Mesenchymal stem cell (in vitro differentiated cells and primary cell): ENCODE measurements around the gene KRT32.

Experiments used
- DNase-seq: peaks from one replicate; pipeline ENCODE4 v3.0.0-alpha.2; 2013
- H2AFZ ChIP-seq: one replicate; pipeline ENCODE4 v1.6.1; 2013; ENCODE audit warnings: low read depth, mild to moderate bottlenecking, control low read depth, inconsistent platforms, low read length, moderate library complexity
- H2AK5ac ChIP-seq: 2 replicates; pipeline ENCODE4 v1.6.1; 2013; ENCODE audit warnings: low read length, moderate library complexity, mild to moderate bottlenecking, inconsistent platforms; ENCODE audit not compliant: severe bottlenecking
- H2BK120ac ChIP-seq: one replicate; pipeline ENCODE4 v1.6.1; 2013; ENCODE audit warnings: low read depth, mild to moderate bottlenecking, inconsistent platforms, low read length, moderate library complexity
- H2BK12ac ChIP-seq, 2 experiments: one replicate each; pipeline ENCODE4 v1.6.1; 2013; ENCODE audit warnings: inconsistent platforms in 2 of 2, low read length in 2 of 2, mild to moderate bottlenecking in 2 of 2, moderate library complexity in 2 of 2, control low read depth in 1 of 2
- H2BK15ac ChIP-seq: one replicate; pipeline ENCODE4 v1.6.1; 2013; ENCODE audit warnings: mild to moderate bottlenecking, low read depth, inconsistent platforms; ENCODE audit not compliant: poor library complexity, severe bottlenecking
- H2BK5ac ChIP-seq: 2 replicates; pipeline ENCODE4 v1.6.1; 2013; ENCODE audit warnings: low read depth, mild to moderate bottlenecking, low read length, control low read depth, inconsistent platforms; ENCODE audit not compliant: poor library complexity, severe bottlenecking
- H3K14ac ChIP-seq, 2 experiments: one replicate each; pipeline ENCODE4 v1.6.1; 2013; ENCODE audit warnings: inconsistent platforms in 2 of 2, low read length in 2 of 2, control low read depth in 1 of 2, mild to moderate bottlenecking in 1 of 2, moderate library complexity in 1 of 2
- H3K18ac ChIP-seq, 2 experiments: one replicate each; pipeline ENCODE4 v1.6.1; 2013; ENCODE audit warnings: inconsistent platforms in 2 of 2, low read length in 2 of 2, control low read depth in 1 of 2, low read depth in 1 of 2, mild to moderate bottlenecking in 1 of 2
- H3K23ac ChIP-seq, 2 experiments: one replicate each; pipeline ENCODE4 v1.6.1; 2013; ENCODE audit warnings: inconsistent platforms in 2 of 2, low read length in 2 of 2, mild to moderate bottlenecking in 2 of 2, moderate library complexity in 2 of 2, control low read depth in 1 of 2
- H3K27ac ChIP-seq: 2 replicates; pipeline ENCODE4 v1.5.1; 2013; ENCODE audit warnings: mild to moderate bottlenecking, moderate library complexity, low read length, control low read depth, inconsistent platforms; ENCODE audit not compliant: poor library complexity, severe bottlenecking
- H3K27me3 ChIP-seq, 2 experiments: 2 replicates each; pipeline versions ENCODE4 v1.6.1 to v1.7.0; 2013; ENCODE audit warnings: low read length in 2 of 2, mild to moderate bottlenecking in 2 of 2, moderate library complexity in 2 of 2, control low read depth in 1 of 2, inconsistent platforms in 1 of 2; ENCODE audit not compliant: control insufficient read depth in 1 of 2, insufficient read depth in 1 of 2
- H3K36me3 ChIP-seq, 2 experiments: 2 replicates each; pipeline versions ENCODE4 v1.6.1 to v1.7.0; 2013; ENCODE audit warnings: low read length in 2 of 2, control low read depth in 1 of 2, inconsistent platforms in 1 of 2, low read depth in 1 of 2, mild to moderate bottlenecking in 1 of 2; ENCODE audit not compliant: insufficient read depth in 2 of 2, control insufficient read depth in 1 of 2
- H3K4ac ChIP-seq, 2 experiments: one replicate each; pipeline ENCODE4 v1.6.1; 2013; ENCODE audit warnings: inconsistent platforms in 2 of 2, low read length in 2 of 2, mild to moderate bottlenecking in 2 of 2, moderate library complexity in 2 of 2, control low read depth in 1 of 2, low read depth in 1 of 2
- H3K4me1 ChIP-seq: 2 replicates; pipeline ENCODE4 v1.6.1; 2013; ENCODE audit warnings: low read depth, low read length, control low read depth; ENCODE audit not compliant: control insufficient read depth, insufficient read depth
- H3K4me2 ChIP-seq: 2 replicates; pipeline ENCODE4 v1.6.1; 2013; ENCODE audit warnings: low read length, mild to moderate bottlenecking, inconsistent platforms; ENCODE audit not compliant: poor library complexity, severe bottlenecking
- H3K4me3 ChIP-seq, 2 experiments: 2 replicates each; pipeline versions ENCODE4 v1.5.1 to v1.7.0; 2013; ENCODE audit warnings: low read length in 2 of 2, mild to moderate bottlenecking in 2 of 2, control low read depth in 1 of 2, low read depth in 1 of 2; ENCODE audit not compliant: insufficient read depth in 1 of 2
- H3K79me1 ChIP-seq: replicated peaks from 2 replicates; pipeline ENCODE4 v1.6.1; 2013; ENCODE audit warnings: mild to moderate bottlenecking, control low read depth, low read length, inconsistent platforms; ENCODE audit not compliant: poor library complexity, severe bottlenecking
- H3K9ac ChIP-seq: 2 replicates; pipeline ENCODE4 v1.7.0; 2013; ENCODE audit warnings: mild to moderate bottlenecking, low read length, moderate library complexity
- H3K9me3 ChIP-seq: 2 replicates; pipeline ENCODE4 v1.7.0; 2013; ENCODE audit warnings: mild to moderate bottlenecking, low read length; ENCODE audit not compliant: control insufficient read depth
- H4K8ac ChIP-seq: one replicate; pipeline ENCODE4 v1.6.1; 2013; ENCODE audit warnings: inconsistent platforms, mild to moderate bottlenecking, low read length, moderate library complexity
- H4K91ac ChIP-seq: one replicate; pipeline ENCODE4 v1.6.1; 2013; ENCODE audit warnings: mild to moderate bottlenecking, low read length, inconsistent platforms
- WGBS: methylation state at CpG from one replicate; pipeline ENCODE4 v1.1.7; 2013; ENCODE audit warnings: mixed read lengths; 5-methylcytosine and 5-hydroxymethylcytosine counted together

The KRT32 gene

GRCh38 chr17:41464173-41464572, 3.0 kb downstream of the KRT32 start:
- WGBS, result 87% methylated on average over 11 of the region's 11 CpGs
- H3K27me3 ChIP-seq, result peaks cover 0 to 75% of the 10 kb centered on the region in 2 experiments
- no peak overlapping the region for H3K9ac ChIP-seq

GRCh38 chr17:41463746-41464145, 3.4 kb downstream of the KRT32 start:
- Histone ChIP-seq H2AFZ (no peak overlapping the region), H4K91ac (no peak overlapping the region), H2AK5ac (no peak overlapping the region), H3K27ac (no peak overlapping the region), H3K4me3 (no peak overlapping the region), H2BK120ac (no peak overlapping the region), H3K9me3 (peaks cover 8% of the 10 kb centered on the region), H3K18ac (no peak overlapping the region), H3K23ac (no peak overlapping the region), H3K9ac (no peak overlapping the region), H3K14ac (no peak overlapping the region), H3K79me1 (no peaks in the 10 kb centered on the region), H3K36me3 (no peaks in the 10 kb centered on the region), H2BK12ac (no peak overlapping the region), H3K27me3 (peaks cover 0 to 76% of the 10 kb centered on the region in 2 experiments), H2BK5ac (no peak overlapping the region), H2BK15ac (no peak overlapping the region), H3K4me1 (peaks cover 2% of the 10 kb centered on the region), H4K8ac (no peak overlapping the region), H3K4me2 (no peak overlapping the region), H3K4ac (no peak overlapping the region)
- DNase-seq, result no peak
- WGBS, result 98% methylated on average over 8 of the region's 8 CpGs

More at GRCh38 chr17:41464173-41464572, 3.0 kb downstream of the KRT32 start:
- Histone ChIP-seq H3K4me1 (peaks cover 2% of the 10 kb centered on the region), H3K79me1 (no peaks in the 10 kb centered on the region), H3K4ac (no peak overlapping the region), H2BK15ac (no peak overlapping the region), H4K91ac (no peak overlapping the region), H2AK5ac (no peak overlapping the region), H4K8ac (no peak overlapping the region), H3K18ac (no peak overlapping the region), H3K9me3 (peaks cover 10% of the 10 kb centered on the region), H2AFZ (no peak overlapping the region), H3K27ac (no peak overlapping the region), H3K23ac (no peak overlapping the region), H2BK5ac (no peak overlapping the region), H3K14ac (no peak overlapping the region), H2BK12ac (no peak overlapping the region), H2BK120ac (no peak overlapping the region), H3K36me3 (no peaks in the 10 kb centered on the region), H3K4me3 (no peak overlapping the region), H3K4me2 (no peak overlapping the region)
- DNase-seq, result no peak

- Histone ChIP-seq H3K14ac (no peak overlapping the region), H2BK5ac (no peak overlapping the region), H4K8ac (no peak overlapping the region), H3K9ac (no peak overlapping the region), H3K4me3 (no peak overlapping the region), H3K23ac (no peak overlapping the region), H4K91ac (no peak overlapping the region), H2AFZ (no peak overlapping the region), H3K27ac (no peak overlapping the region), H2BK15ac (no peak overlapping the region), H2AK5ac (no peak overlapping the region), H3K27me3 (peaks cover 0 to 81% of the 10 kb centered on the region in 2 experiments), H3K4me1 (peaks cover 2% of the 10 kb centered on the region), H3K9me3 (no peaks in the 10 kb centered on the region), H3K18ac (no peak overlapping the region), H2BK12ac (no peak overlapping the region), H3K79me1 (no peaks in the 10 kb centered on the region), H2BK120ac (no peak overlapping the region), H3K36me3 (no peaks in the 10 kb centered on the region), H3K4ac (no peak overlapping the region), H3K4me2 (no peak overlapping the region)
- DNase-seq, result no peak
- WGBS, result 78% methylated on average over 15 of the region's 15 CpGs
Observed at GRCh38 chr17:41462705-41463104, 4.5 kb downstream of the KRT32 start.

- 89% methylated on average over 4 of the region's 4 CpGs for WGBS
- H3K4ac ChIP-seq, result no peak overlapping the region
Observed at GRCh38 chr17:41457676-41458075, 9.5 kb downstream of the KRT32 start.

More at GRCh38 chr17:41457676-41458075, 9.5 kb downstream of the KRT32 start:
- DNase-seq, result no peak
- no peak overlapping the region for H2AK5ac ChIP-seq
- H2BK120ac ChIP-seq, result no peak overlapping the region
- no peak overlapping the region for H2BK12ac ChIP-seq
- no peak overlapping the region for H2BK15ac ChIP-seq
- H3K23ac ChIP-seq, result no peak overlapping the region
- H2BK5ac ChIP-seq, result no peak overlapping the region
- no peaks in the 10 kb centered on the region for H3K36me3 ChIP-seq
- H3K4me3 ChIP-seq, result no peak overlapping the region
- no peak overlapping the region for H4K91ac ChIP-seq
- H3K9me3 ChIP-seq, result no peaks in the 10 kb centered on the region
- H3K79me1 ChIP-seq, result no peaks in the 10 kb centered on the region
- H3K27ac ChIP-seq, result no peak overlapping the region
- H3K4me1 ChIP-seq, result no peaks in the 10 kb centered on the region
- peaks cover 0 to 78% of the 10 kb centered on the region in 2 experiments for H3K27me3 ChIP-seq
- no peak overlapping the region for H2AFZ ChIP-seq
- H3K14ac ChIP-seq, result no peak overlapping the region
- no peak overlapping the region for H3K18ac ChIP-seq
- H3K9ac ChIP-seq, result no peak overlapping the region
- no peak overlapping the region for H4K8ac ChIP-seq
- no peak overlapping the region for H3K4me2 ChIP-seq
